Adrenal gland (tissue), 5 donors: ENCODE measurements around the gene RELL2.

ENCODE experiments used
- POLR2A ChIP-seq, 2 donors: fragments of 450-650 bp; IDR thresholded peaks; one replicate each; pipeline ENCODE4 v1.6.1; 2017; ENCODE audit warnings: antibody characterized with exemption in 2 of 2, mild to moderate bottlenecking in 2 of 2, moderate library complexity in 1 of 2
- TF ChIP-seq, protein P1 (sequence below), 6 experiments: fragments of 450-650 bp in 4 of 6; fragments of 200-600 bp in 2 of 6; sonication (generic) in 1 of 6; IDR thresholded peaks; 1 replicate in 5 of 6; 2 replicates in 1 of 6; pipeline versions ENCODE4 v1.5.1 to v1.8.0; 2016 to 2021; ENCODE audit warnings: antibody characterized with exemption in 6 of 6, mild to moderate bottlenecking in 2 of 6, moderate library complexity in 1 of 6
- donor health status: DM: no; HTN: no; CAD: no.

- TF ChIP-seq, protein P1, sequence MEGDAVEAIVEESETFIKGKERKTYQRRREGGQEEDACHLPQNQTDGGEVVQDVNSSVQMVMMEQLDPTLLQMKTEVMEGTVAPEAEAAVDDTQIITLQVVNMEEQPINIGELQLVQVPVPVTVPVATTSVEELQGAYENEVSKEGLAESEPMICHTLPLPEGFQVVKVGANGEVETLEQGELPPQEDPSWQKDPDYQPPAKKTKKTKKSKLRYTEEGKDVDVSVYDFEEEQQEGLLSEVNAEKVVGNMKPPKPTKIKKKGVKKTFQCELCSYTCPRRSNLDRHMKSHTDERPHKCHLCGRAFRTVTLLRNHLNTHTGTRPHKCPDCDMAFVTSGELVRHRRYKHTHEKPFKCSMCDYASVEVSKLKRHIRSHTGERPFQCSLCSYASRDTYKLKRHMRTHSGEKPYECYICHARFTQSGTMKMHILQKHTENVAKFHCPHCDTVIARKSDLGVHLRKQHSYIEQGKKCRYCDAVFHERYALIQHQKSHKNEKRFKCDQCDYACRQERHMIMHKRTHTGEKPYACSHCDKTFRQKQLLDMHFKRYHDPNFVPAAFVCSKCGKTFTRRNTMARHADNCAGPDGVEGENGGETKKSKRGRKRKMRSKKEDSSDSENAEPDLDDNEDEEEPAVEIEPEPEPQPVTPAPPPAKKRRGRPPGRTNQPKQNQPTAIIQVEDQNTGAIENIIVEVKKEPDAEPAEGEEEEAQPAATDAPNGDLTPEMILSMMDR (IDR thresholded peaks at IDR 0.05), result no peak
- TF ChIP-seq POLR2A (IDR thresholded peaks at IDR 0.05), result no peak
Measured at GRCh38 chr5:141681295-141681694, 44.5 kb downstream of the RELL2 start.
